ENCODE measurements around the gene TRAF3IP3.

DNA sequence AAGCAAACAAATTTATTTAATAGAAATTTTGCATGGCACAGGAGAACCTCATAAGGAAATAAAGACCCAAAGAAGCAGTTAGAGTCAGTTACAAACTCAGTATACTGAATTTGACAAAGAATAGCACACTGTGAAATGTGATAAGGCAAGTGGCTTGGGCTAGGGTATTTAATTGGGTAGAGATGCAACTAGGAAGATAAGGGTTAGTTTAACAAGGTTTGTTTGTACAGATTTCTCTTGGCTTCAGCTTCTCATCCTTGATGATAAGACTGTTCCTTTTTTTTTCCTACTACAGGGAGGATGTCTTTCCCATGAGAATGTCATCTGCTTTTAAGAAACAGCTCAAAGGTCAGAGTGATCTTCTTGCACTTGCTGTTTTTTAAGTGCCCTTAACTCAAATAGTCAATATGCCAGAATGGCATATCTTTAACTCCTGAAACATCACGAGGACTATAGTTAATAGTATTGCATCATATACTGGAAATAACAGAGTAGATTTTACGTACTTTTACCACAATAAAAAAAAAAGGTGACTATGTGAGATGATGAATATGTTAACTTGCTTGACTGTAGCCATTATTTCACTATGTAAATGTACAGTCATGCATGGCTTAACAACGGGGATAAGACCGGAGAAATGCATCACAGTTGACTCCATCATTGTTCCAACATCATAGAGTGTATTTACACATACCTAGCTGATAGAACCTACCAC is 9.2 kb upstream of the TRAF3IP3 start:
- TF ChIP-seq POLR2A (IDR thresholded peaks at IDR 0.05) = no peak
- TF ChIP-seq, protein P1, sequence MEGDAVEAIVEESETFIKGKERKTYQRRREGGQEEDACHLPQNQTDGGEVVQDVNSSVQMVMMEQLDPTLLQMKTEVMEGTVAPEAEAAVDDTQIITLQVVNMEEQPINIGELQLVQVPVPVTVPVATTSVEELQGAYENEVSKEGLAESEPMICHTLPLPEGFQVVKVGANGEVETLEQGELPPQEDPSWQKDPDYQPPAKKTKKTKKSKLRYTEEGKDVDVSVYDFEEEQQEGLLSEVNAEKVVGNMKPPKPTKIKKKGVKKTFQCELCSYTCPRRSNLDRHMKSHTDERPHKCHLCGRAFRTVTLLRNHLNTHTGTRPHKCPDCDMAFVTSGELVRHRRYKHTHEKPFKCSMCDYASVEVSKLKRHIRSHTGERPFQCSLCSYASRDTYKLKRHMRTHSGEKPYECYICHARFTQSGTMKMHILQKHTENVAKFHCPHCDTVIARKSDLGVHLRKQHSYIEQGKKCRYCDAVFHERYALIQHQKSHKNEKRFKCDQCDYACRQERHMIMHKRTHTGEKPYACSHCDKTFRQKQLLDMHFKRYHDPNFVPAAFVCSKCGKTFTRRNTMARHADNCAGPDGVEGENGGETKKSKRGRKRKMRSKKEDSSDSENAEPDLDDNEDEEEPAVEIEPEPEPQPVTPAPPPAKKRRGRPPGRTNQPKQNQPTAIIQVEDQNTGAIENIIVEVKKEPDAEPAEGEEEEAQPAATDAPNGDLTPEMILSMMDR (IDR thresholded peaks at IDR 0.05) = no peak
